HG02870 (cell line): ENCODE results near the gene ZC3H6.
"Not testable (repeated sequence)": the region's sequence is repeated elsewhere in the genome, so short reads cannot be mapped to it uniquely, and the experiment has no call there.

Experiments
- ATAC-seq: cut with Tn5 transposase; IDR thresholded peaks from one replicate; pipeline ENCODE4 v1.9.1; 2021; ENCODE audit warnings: mild to moderate bottlenecking, moderate library complexity; ENCODE audit not compliant: unreplicated experiment

Gene ZC3H6

GRCh38 chr2:112321375-112322320, 46.3 kb downstream of the ZC3H6 start:
- ATAC-seq: no peak

- ATAC-seq: no peak
Measured at GRCh38 chr2:112322919-112323318, 47.5 kb downstream of the ZC3H6 start.

- ATAC-seq: no peak
Measured at GRCh38 chr2:112332123-112332696, 56.8 kb downstream of the ZC3H6 start.

- no peak for ATAC-seq
Measured at GRCh38 chr2:112335600-112335999, 60.2 kb downstream of the ZC3H6 start.

DNA sequence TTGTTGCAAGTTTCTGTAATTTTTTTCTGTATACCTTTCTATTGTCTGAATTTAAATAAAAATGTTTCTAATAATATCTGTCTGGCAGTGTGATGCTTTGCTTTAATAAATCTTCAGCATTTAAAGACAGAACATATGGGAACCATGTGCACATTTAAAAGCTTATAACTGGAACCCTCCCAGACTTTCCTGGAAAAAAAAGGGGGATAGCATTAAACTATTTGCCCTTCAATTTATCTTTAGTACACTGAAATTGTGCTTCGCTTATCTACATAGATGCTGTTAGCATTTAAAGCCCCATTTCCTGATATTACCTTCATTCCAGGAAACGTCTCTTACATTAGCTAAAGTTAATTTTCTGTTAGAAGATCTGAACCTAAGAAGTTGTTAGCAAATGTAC, 64.6 kb downstream of the ZC3H6 start:
- ATAC-seq: no peak

DNA sequence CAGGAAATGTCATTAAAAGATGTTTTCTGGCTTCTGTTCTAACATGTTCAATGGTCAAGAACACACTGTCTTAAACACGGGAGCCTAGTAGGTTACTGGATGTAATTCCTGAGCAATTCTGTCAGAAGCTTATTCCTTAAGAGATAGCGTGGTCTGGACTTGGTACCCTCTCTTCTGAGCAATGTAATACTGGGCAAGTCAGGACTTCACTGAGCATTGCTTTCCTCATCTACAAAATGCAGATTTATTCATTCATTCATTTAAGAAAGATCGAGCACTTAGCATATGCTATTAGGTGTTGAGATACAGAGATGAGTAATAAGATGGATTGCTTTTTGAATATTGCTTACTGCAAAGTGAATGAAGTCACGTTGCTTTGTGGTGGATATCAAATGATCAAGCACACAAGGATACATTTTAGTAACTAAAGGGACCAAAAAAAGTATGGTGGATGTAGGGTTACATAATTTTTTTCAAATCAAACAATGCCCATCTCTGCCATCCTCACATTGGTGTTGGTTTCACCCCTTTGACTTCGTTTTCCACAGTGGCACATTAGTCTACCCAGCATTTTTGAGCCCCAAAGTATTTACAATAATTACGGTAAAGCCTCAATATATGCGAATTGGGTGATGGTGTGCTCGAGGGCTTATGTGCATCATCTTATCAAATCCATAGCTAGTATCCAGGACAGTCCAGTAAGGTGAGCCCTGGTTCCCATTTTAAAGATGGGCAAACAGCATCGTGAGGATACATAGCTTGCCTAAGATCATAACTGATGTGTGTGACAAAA, 65.3 kb downstream of the ZC3H6 start:
- no peak for ATAC-seq

DNA sequence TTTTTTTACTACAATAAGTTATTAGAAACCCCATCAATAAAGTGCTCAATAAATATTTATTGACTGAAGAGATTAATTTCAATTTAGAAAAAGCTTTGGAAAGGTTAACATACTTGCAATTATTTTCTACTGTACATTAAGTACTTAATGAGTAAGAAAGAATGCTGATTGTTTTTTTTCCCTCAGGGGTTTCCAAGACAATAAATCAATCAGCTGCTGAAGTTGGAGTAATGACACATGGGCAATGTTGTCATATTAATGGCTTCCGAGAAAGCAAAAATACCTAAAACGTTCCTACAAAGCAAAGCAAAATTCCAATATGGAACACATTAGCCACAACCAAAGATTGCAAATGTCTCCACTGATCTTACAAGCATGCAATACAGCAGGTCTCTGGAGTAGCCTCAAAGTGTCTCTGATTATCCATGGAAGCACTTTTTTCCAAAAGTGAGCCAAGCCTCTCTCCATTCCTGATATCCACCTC, 66.7 kb downstream of the ZC3H6 start:
- ATAC-seq: no peak

DNA sequence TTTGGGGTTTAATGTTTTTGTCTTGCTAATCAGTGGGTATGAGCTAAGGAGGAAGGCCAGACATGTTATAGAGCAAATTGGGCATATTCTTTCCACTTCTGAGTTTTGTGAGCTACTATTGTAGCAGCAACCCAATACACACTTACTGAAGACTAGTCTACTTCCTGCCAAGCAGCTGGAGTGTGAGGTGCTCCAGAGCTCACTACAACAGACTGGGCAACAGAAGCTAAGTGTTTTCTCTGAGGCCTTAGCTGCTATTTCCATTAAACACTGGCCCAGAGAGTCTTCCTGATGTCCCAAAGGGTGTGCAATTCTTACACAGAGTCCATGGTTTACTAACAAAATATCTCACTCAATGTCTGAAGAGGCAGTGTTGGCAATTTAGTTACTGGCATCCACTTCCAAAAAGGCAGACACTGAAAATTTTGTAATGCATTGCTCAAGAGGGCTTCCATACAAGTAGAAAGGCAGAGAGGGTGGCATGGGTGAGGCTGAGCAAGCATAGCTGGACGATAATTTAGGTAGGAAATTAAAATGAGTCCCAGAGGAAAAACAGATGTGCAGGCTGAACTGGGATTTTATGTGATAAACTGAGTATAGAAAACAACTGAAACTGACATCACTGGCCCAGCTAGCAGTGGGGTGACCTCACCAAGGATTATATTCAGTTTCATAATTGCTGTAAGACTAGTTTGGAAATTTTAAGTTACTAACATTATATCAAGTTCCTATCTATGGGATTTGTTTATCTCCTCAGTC, 68.6 kb downstream of the ZC3H6 start:
- no peak for ATAC-seq

- no peak for ATAC-seq
Measured at GRCh38 chr2:112345030-112346027, 69.9 kb downstream of the ZC3H6 start.

- ATAC-seq: not testable (repeated sequence)
Measured at GRCh38 chr2:112352292-112352691, 76.9 kb downstream of the ZC3H6 start.

DNA sequence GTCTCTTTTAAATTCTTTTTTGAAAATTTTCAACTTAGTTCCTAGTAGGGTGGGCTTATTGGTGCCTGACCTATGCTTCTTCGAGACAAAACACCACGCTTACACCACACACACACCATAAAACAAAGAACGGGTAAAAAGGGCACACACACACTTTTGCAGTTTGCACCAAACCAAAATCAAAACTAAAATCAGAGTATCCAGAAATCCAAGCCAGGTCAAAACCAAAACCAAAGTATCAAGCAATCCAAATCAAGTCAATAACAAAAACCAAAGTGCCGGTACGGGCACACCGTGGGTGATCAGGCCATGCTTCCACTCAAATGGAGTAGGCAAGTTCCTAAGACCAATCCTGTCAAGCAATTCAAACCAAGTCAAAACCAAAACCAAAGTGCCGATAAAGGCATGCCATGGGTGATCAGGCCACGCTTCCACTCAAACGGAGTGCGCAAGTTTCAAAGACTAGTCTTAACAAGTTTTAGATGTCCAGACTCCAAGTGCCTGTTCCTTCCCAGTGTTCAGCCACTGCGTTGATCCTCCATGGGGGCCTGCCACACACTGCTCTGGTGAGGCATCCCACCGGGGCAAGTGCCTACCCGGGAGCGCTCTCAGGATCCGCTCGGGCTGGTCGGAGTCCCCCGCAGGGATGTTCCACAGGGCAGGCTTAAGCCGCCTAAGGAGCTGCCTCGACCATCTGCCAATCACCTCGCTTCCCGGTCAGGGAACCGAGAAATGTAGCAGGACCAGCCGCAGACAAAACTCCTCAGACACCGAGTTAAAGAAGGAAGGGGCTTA, 77.6 kb downstream of the ZC3H6 start:
- not testable (repeated sequence) for ATAC-seq

DNA sequence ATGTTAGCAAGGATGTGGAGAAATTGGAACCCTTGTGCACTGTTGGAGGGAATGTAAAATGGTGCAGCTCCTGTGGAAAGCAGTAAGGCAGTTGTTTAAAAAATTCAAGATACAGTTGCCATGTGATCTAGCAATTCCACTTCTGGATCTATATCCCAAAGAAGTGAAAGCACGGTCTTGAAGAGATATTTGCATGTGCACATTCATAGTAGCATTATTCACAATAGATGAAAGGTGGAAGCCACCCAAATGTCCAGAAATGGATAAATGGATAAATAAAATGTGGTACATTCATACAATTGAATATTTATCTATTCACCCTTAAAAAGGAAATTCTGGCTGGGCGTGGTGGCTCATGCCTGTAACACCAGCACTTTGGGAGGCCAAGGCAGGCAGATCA, 78.9 kb downstream of the ZC3H6 start:
- ATAC-seq: not testable (repeated sequence)

DNA sequence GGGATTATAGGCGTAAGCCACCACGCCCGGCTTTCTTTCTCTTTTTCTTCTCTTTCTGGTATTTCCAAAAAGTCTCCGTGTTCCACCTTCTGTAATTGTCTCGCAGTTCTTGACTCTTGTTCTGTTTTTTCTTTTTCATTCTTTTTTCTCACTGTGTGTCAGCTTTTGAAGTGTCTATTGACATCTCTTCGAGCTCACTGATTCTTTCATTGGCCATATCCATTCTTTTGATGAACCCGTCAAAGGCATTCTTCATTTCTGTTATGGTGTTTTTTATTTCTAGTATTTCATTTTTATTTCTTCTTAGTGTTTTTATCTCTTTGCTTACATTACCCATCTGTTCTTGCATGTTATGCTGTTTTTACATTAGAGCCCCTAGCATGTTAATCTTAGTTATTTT, 84.7 kb downstream of the ZC3H6 start:
- ATAC-seq: not testable (repeated sequence)
